Nephron (organoid): Measurements from ENCODE around the gene ANXA4.
A peak's percentile ranks its signal among the peaks of the same experiment; 100 is the strongest.
"Not testable (repeated sequence)": the region's sequence is repeated elsewhere in the genome, so short reads cannot be mapped to it uniquely, and the experiment has no call there.

ENCODE experiments used
- H3K27ac Mint-ChIP-seq, 3 experiments: 2 replicates each; pipeline ENCODE4 v1.8.0; 2020; ENCODE audit warnings: mixed read lengths in 3 of 3, mild to moderate bottlenecking in 2 of 3, moderate library complexity in 1 of 3
- H3K27me3 Mint-ChIP-seq: 2 replicates; pipeline ENCODE4 v1.8.0; 2021; ENCODE audit warnings: low read depth, mild to moderate bottlenecking, moderate library complexity, mixed read lengths
- H3K36me3 Mint-ChIP-seq: 2 replicates; pipeline ENCODE4 v1.8.0; 2020; ENCODE audit warnings: low read depth, mixed read lengths
- H3K4me1 Mint-ChIP-seq: 2 replicates; pipeline ENCODE4 v1.8.0; 2020; ENCODE audit warnings: mixed read lengths
- H3K4me3 Mint-ChIP-seq, 3 experiments: 2 replicates each; pipeline ENCODE4 v1.8.0; 2020; ENCODE audit warnings: mild to moderate bottlenecking in 3 of 3, mixed read lengths in 3 of 3, moderate library complexity in 2 of 3
- H3K9me3 Mint-ChIP-seq: 2 replicates; pipeline ENCODE4 v1.8.0; 2020; ENCODE audit warnings: mixed read lengths
- TF ChIP-seq, protein P1 (sequence below), 3 experiments: fragments of 200-600 bp; sonication (generic); IDR thresholded peaks; one replicate each; pipeline ENCODE4 v1.5.0; 2021; ENCODE audit warnings: antibody characterized with exemption in 3 of 3; ENCODE audit not compliant: unreplicated experiment in 3 of 3

ANXA4 gene

DNA sequence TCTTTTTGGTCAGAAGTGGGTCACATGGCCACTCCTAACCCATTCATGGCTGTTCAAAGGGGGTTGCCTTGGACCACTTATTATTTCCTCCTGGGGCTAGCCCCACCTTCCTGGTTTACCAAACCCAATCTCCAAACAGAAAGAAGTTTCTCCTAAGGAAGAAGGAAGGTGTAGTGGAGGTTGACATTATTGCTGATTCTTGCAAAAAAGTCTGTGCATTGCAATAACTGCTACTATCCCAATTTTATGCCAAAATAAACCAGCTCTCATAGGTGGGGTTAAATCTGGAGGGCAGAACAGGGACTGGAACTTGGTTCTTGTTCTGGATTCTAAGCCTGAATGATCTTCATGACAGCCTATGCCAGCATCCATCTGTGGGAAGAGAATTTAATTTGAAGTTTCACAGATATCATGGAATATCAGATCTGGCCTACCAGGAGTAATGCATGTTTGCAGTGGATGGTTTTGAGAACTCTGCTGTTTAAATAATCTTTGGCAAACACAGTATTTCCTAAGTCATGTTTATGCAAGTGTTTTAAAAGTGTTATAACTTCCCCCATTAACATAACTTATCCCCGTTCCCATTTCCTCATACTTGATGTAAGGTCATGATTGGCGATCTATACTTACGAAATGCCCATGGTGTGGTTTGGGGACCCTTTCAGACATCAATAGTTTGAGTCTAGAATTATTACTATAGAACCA lies 11.9 kb downstream of the ANXA4 start:
- Mint-ChIP-seq H3K9me3 (no peaks in the 10 kb centered on the region), H3K4me1 (peaks cover 4% of the 10 kb centered on the region), H3K27ac (no peak overlapping the region), H3K36me3 (no peaks in the 10 kb centered on the region), H3K4me3 (no peak overlapping the region), H3K27me3 (no peaks in the 10 kb centered on the region)
- TF ChIP-seq, protein P1, sequence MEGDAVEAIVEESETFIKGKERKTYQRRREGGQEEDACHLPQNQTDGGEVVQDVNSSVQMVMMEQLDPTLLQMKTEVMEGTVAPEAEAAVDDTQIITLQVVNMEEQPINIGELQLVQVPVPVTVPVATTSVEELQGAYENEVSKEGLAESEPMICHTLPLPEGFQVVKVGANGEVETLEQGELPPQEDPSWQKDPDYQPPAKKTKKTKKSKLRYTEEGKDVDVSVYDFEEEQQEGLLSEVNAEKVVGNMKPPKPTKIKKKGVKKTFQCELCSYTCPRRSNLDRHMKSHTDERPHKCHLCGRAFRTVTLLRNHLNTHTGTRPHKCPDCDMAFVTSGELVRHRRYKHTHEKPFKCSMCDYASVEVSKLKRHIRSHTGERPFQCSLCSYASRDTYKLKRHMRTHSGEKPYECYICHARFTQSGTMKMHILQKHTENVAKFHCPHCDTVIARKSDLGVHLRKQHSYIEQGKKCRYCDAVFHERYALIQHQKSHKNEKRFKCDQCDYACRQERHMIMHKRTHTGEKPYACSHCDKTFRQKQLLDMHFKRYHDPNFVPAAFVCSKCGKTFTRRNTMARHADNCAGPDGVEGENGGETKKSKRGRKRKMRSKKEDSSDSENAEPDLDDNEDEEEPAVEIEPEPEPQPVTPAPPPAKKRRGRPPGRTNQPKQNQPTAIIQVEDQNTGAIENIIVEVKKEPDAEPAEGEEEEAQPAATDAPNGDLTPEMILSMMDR (IDR thresholded peaks at IDR 0.05; ENCODE audit: unreplicated experiment in 3 of 3), result no peak

DNA sequence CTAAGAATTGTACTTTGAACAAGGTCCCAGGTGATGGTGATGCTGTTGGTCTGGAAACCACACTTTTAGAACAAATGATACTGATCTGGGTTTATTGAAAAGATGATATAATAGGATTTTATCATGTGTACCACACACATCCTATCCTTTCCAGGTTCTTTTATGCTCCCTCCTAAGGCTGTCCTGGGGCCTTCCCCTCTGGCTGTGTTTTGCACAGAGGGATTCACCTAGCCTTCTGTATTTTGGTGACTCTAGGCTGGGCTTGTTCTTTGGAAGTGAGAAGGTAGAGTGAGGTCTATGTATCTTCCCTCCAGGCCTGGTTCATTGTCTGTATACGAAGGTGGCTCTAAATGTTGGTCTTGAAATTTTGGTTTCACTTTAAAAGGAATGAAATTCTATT lies 12.7 kb downstream of the ANXA4 start:
- H3K4me1 Mint-ChIP-seq, result peaks cover 4% of the 10 kb centered on the region
- no peak overlapping the region for H3K4me3 Mint-ChIP-seq
- no peaks in the 10 kb centered on the region for H3K27me3 Mint-ChIP-seq
- no peaks in the 10 kb centered on the region for H3K36me3 Mint-ChIP-seq
- H3K9me3 Mint-ChIP-seq, result no peaks in the 10 kb centered on the region
- TF ChIP-seq, protein P1 (IDR thresholded peaks at IDR 0.05; ENCODE audit: unreplicated experiment in 3 of 3), result no peak
- peak overlapping the region in 2 of 3 experiments; percentile 1 to 24 for H3K27ac Mint-ChIP-seq

DNA sequence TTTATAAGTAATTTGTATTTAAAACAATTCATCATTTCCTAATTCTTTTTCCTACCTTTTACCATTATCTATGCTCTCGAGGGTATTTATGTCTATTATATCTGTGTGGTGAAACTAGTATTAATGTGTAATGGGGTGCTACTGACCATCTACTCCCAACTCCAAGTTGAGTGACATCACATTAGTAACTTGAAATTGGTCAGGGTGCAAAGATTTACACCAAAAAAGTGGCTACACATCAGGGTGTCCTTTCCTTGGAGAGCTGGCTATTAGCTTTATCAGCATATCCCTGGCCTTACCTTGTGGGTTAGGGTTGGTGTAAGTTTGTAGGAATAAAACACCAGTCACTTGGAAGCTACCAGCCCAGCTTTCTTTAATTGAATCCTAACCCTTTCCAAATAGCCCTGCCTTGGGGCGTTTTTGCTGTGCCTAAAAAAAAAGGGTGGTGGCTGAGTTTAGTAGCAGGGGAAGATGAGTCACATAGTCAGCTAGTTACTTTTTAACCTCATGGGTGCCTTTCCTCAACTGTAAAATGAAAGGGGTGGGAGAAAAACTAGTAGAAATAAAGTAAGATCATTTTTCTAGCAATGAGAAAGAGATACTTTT lies 14.0 kb downstream of the ANXA4 start:
- no peaks in the 10 kb centered on the region for H3K9me3 Mint-ChIP-seq
- H3K27me3 Mint-ChIP-seq, result no peaks in the 10 kb centered on the region
- peaks cover 4% of the 10 kb centered on the region for H3K4me1 Mint-ChIP-seq

DNA sequence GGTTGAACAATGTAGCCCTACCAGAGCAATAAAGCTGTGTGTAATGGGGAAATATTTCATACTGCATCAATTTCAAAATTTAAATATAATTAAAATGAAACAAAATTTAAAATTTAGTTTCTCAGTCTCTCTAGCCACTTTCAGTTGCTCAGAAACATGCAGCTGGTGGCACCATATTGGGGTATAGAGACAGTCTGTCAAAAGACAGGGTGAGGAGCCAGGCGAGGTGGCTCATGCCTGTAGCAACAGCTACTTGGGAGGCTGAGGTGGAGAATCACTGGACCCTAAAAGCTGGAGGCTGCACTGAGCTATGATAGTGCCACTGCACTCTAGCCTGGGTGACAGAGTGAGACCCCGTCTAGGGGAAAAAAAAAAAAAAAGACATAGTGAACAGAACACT lies 20.1 kb downstream of the ANXA4 start:
- Mint-ChIP-seq H3K27ac (no peak overlapping the region), H3K4me3 (no peak overlapping the region), H3K36me3 (no peaks in the 10 kb centered on the region), H3K4me1 (peaks cover 20% of the 10 kb centered on the region), H3K27me3 (no peaks in the 10 kb centered on the region), H3K9me3 (no peaks in the 10 kb centered on the region)
- TF ChIP-seq, protein P1 (IDR thresholded peaks at IDR 0.05; ENCODE audit: unreplicated experiment in 3 of 3), result no peak

More for the DNA sequence above, 14.0 kb downstream of the ANXA4 start:
- TF ChIP-seq, protein P1 (IDR thresholded peaks at IDR 0.05; ENCODE audit: unreplicated experiment in 3 of 3), result no peak
- no peaks in the 10 kb centered on the region for H3K36me3 Mint-ChIP-seq
- peak overlapping the region; percentile 53 to 74 (median 57) for H3K27ac Mint-ChIP-seq
- H3K4me3 Mint-ChIP-seq, result no peak overlapping the region

DNA sequence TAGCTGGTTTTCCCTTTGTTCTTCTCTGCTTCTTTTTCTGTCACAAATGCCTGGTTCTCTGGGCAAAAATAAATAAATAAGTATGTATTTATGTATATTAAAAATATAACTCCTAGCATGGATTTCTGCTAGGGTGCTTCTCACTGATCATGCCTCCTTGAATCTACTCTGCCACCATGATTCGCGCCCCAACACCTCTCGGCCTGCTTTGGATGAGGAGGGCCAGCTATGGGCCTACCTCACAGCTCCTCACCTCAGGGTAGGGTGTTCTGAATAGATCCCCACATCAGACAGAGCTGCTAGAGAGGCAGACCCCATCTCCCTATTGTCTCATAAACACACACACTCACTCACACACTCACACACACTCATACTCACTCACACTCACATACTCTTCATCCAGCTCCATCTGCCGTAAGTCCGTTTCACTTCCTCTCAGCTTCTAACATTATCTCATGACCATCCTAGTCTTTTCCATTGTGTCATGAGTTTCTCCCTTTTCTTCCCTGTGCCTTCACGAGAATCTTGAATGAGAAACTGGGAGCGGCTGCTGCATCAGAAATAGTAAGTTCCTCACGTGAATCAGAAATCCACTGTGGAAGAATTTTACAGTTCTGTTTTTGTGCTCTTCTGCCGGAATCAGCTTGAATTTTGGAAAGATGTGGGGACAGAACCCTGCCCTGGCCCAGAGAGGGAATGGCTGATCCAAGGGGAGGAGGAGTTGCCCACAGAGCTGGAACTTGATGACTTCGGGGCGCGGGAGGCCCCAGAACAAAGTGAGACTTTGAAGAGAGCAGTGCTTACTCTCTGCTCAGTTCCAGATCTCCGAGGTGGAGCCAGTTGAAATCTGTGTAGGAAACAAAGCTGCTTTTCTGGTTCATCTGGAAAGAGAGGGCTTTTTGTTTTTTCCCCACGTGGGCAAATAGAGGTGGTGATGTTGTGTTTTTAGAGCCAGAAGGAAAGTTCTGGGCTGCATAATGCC lies 20.9 kb downstream of the ANXA4 start:
- H3K9me3 Mint-ChIP-seq, result no peaks in the 10 kb centered on the region
- H3K4me3 Mint-ChIP-seq, result no peak overlapping the region
- no peaks in the 10 kb centered on the region for H3K27me3 Mint-ChIP-seq
- TF ChIP-seq, protein P1 (IDR thresholded peaks at IDR 0.05; ENCODE audit: unreplicated experiment in 3 of 3), result no peak
- H3K27ac Mint-ChIP-seq, result peak overlapping the region in 2 of 3 experiments; percentile 0 to 4
- H3K36me3 Mint-ChIP-seq, result no peaks in the 10 kb centered on the region
- H3K4me1 Mint-ChIP-seq, result peaks cover 27% of the 10 kb centered on the region

DNA sequence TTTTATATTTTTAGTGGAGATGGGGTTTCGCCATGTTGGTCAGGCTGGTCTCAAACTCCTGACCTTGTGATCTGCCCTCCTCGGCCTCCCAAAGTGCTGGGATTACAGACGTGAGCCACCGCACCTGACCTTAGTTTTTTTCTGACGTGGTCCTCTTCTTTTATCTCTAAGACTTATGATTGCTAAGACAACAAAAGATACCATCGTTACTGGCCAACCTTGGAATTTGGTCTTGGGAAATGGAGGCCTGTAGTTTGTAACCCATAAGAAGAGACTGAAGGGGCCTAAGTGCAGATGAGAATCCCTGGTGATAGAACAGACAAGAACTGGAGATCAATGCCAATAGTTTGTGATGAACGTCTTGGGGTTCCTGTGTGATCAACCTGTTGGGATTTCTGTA lies 21.9 kb downstream of the ANXA4 start:
- not testable (repeated sequence) for H3K36me3 Mint-ChIP-seq, H3K4me3 Mint-ChIP-seq, H3K9me3 Mint-ChIP-seq, H3K27me3 Mint-ChIP-seq
- Mint-ChIP-seq H3K4me1 (peaks cover 33% of the 10 kb centered on the region), H3K27ac (peak overlapping the region in 2 of 3 experiments; percentile 13 to 34)
